GM23338 (cell line): ENCODE measurements around the gene FN3K. TPM values are rescaled to one million over a fixed set of nuclear protein-coding genes. Genes with fewer than 3 reads are reported as not detected.

Source experiments
- ATAC-seq: fragments of 200-7000 bp; cut with Tn5 transposase; 3 replicates; pipeline ENCODE4 v1.9.1; 2020
- DNase-seq: peaks from one replicate; pipeline ENCODE4 v3.0.0-alpha.2; 2015; ENCODE audit warnings: low spot score
- H2AFZ ChIP-seq: fragments of 200-600 bp; sonication (generic); 2 replicates; pipeline ENCODE4 v1.8.0; 2016; ENCODE audit warnings: antibody characterized with exemption, mild to moderate bottlenecking, moderate library complexity
- H3F3A ChIP-seq: fragments of 200-600 bp; sonication (generic); replicated peaks from 2 replicates; pipeline ENCODE4 v1.8.0; 2017; ENCODE audit warnings: antibody characterized with exemption, mixed run types, low read depth
- H3K27ac ChIP-seq: fragments of 200-600 bp; sonication (generic); 2 replicates; pipeline ENCODE4 v1.6.1; 2016; ENCODE audit warnings: low read depth
- H3K27me3 ChIP-seq: fragments of 200-600 bp; sonication (generic); 2 replicates; pipeline ENCODE4 v1.8.0; 2016; ENCODE audit warnings: mild to moderate bottlenecking, mixed run types, moderate library complexity; ENCODE audit not compliant: insufficient read depth
- H3K36me3 ChIP-seq: fragments of 200-600 bp; sonication (generic); 2 replicates; pipeline ENCODE4 v1.8.0; 2016; ENCODE audit warnings: mild to moderate bottlenecking; ENCODE audit not compliant: insufficient read depth
- H3K4me1 ChIP-seq: fragments of 200-600 bp; sonication (generic); 2 replicates; pipeline ENCODE4 v1.8.0; 2016; ENCODE audit warnings: mild to moderate bottlenecking, moderate library complexity; ENCODE audit not compliant: insufficient read depth
- H3K4me2 ChIP-seq: fragments of 200-600 bp; sonication (generic); 2 replicates; pipeline ENCODE4 v1.7.1; 2017; ENCODE audit warnings: mixed run types
- H3K4me3 ChIP-seq: fragments of 200-600 bp; sonication (generic); 2 replicates; pipeline ENCODE4 v1.6.1; 2016; ENCODE audit warnings: mixed run types
- H3K79me2 ChIP-seq: fragments of 200-600 bp; sonication (generic); replicated peaks from 2 replicates; pipeline ENCODE4 v1.8.0; 2017; ENCODE audit warnings: mild to moderate bottlenecking; ENCODE audit not compliant: insufficient read depth
- H3K9me2 ChIP-seq: fragments of 200-600 bp; sonication (generic); 2 replicates; pipeline ENCODE4 v1.8.0; 2017; ENCODE audit not compliant: insufficient read depth
- H4K20me1 ChIP-seq: fragments of 200-600 bp; sonication (generic); replicated peaks from 2 replicates; pipeline ENCODE4 v1.8.0; 2017; ENCODE audit warnings: mild to moderate bottlenecking; ENCODE audit not compliant: insufficient read depth
- H3K27ac Mint-ChIP-seq: 2 replicates; pipeline ENCODE4 v1.8.0; 2020; ENCODE audit warnings: inconsistent platforms, mild to moderate bottlenecking, moderate library complexity, mixed read lengths
- H3K27me3 Mint-ChIP-seq: 3 replicates; pipeline ENCODE4 v1.8.0; 2022; ENCODE audit warnings: low read depth, mild to moderate bottlenecking, moderate library complexity, mixed read lengths, inconsistent platforms; ENCODE audit not compliant: insufficient read depth, poor library complexity
- H3K36me3 Mint-ChIP-seq: 3 replicates; pipeline ENCODE4 v1.8.0; 2021; ENCODE audit warnings: low read depth, mild to moderate bottlenecking, inconsistent platforms, moderate library complexity, mixed read lengths
- H3K4me1 Mint-ChIP-seq: 3 replicates; pipeline ENCODE4 v1.8.0; 2020; ENCODE audit warnings: mild to moderate bottlenecking, inconsistent platforms, mixed read lengths
- H3K4me3 Mint-ChIP-seq: 3 replicates; pipeline ENCODE4 v1.8.0; 2021; ENCODE audit warnings: moderate library complexity, mild to moderate bottlenecking, inconsistent platforms, mixed read lengths
- H3K9me3 Mint-ChIP-seq: 3 replicates; pipeline ENCODE4 v1.8.0; 2020; ENCODE audit warnings: moderate library complexity, mild to moderate bottlenecking, inconsistent platforms, mixed read lengths
- ETS1 ChIP-seq: IDR thresholded peaks from 2 replicates; pipeline ENCODE4 v1.6.1; 2016; ENCODE audit warnings: antibody characterized with exemption
- EZH2 ChIP-seq: fragments of 200-600 bp; sonication (generic); IDR thresholded peaks from one replicate; pipeline ENCODE4 v1.8.0; 2017; ENCODE audit warnings: antibody characterized with exemption, mild to moderate bottlenecking, low read depth; ENCODE audit not compliant: unreplicated experiment
- EZH2phosphoT487 ChIP-seq: fragments of 200-600 bp; sonication (generic); IDR thresholded peaks from one replicate; pipeline ENCODE4 v1.8.1; 2018; ENCODE audit warnings: antibody characterized with exemption; ENCODE audit not compliant: unreplicated experiment
- JUNB ChIP-seq: IDR thresholded peaks from one replicate; pipeline ENCODE4 v1.6.1; 2016; ENCODE audit warnings: antibody characterized with exemption; ENCODE audit not compliant: unreplicated experiment
- NANOG ChIP-seq: IDR thresholded peaks from 2 replicates; pipeline ENCODE4 v1.6.1; 2016; ENCODE audit warnings: antibody characterized with exemption, borderline replicate concordance
- POLR2AphosphoS5 ChIP-seq: IDR thresholded peaks from 2 replicates; pipeline ENCODE4 v1.6.1; 2016; ENCODE audit warnings: antibody characterized with exemption, low read depth
- REST ChIP-seq: IDR thresholded peaks from one replicate; pipeline ENCODE4 v1.6.1; 2018; ENCODE audit warnings: antibody characterized with exemption; ENCODE audit not compliant: unreplicated experiment
- ZNF114 ChIP-seq: fragments of 250-450 bp; sonication (Bioruptor Pico); IDR thresholded peaks from 2 replicates; pipeline ENCODE4 v1.5.0; 2020; ENCODE audit warnings: mild to moderate bottlenecking, moderate library complexity
- ZNF331 ChIP-seq: fragments of 250-450 bp; sonication (Bioruptor Pico); IDR thresholded peaks from 2 replicates; pipeline ENCODE4 v1.5.0; 2020; ENCODE audit warnings: low read depth, mild to moderate bottlenecking, moderate library complexity
- polyA plus RNA-seq: library from polyadenylated mRNA; unstranded; fragments of >200 nt; fragmentation: Nextera tagmentation; extraction: Ambion mirVana; gene quantifications from 2 replicates; pipeline ENCODE4 v1.2.1, GENCODE V29; 2016
- total RNA-seq: library from RNA; depleted of rRNA; stranded (reverse); fragments of >200 nt; shearing (Covaris generic); gene quantifications from 2 replicates; pipeline ENCODE4 v1.2.3, GENCODE V29; 2014
- TF ChIP-seq, protein P1 (sequence below), 2 experiments: fragments of 200-600 bp in 1 of 2; sonication (generic) in 1 of 2; conservative IDR thresholded peaks; 2 replicates each; pipeline versions ENCODE4 v1.5.1 to v1.6.1; 2016 to 2017; ENCODE audit warnings: antibody characterized with exemption in 2 of 2, low read depth in 2 of 2, mild to moderate bottlenecking in 2 of 2, moderate library complexity in 1 of 2
- TF ChIP-seq, protein P2 (sequence below): fragments of 250-450 bp; sonication (Bioruptor Pico); IDR thresholded peaks from 2 replicates; pipeline ENCODE4 v1.5.0; 2020; ENCODE audit warnings: mild to moderate bottlenecking, moderate library complexity

Gene FN3K
- total and polyA plus RNA-seq, 2 experiments from 2014 or later = 5.3 to 12.9 TPM

- no peak for TF ChIP-seq ZNF114 (CRISPR knock-in tag)
- TF ChIP-seq, protein P1, sequence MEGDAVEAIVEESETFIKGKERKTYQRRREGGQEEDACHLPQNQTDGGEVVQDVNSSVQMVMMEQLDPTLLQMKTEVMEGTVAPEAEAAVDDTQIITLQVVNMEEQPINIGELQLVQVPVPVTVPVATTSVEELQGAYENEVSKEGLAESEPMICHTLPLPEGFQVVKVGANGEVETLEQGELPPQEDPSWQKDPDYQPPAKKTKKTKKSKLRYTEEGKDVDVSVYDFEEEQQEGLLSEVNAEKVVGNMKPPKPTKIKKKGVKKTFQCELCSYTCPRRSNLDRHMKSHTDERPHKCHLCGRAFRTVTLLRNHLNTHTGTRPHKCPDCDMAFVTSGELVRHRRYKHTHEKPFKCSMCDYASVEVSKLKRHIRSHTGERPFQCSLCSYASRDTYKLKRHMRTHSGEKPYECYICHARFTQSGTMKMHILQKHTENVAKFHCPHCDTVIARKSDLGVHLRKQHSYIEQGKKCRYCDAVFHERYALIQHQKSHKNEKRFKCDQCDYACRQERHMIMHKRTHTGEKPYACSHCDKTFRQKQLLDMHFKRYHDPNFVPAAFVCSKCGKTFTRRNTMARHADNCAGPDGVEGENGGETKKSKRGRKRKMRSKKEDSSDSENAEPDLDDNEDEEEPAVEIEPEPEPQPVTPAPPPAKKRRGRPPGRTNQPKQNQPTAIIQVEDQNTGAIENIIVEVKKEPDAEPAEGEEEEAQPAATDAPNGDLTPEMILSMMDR (conservative IDR thresholded peaks at IDR 0.05; ENCODE audit: low read depth in 2 of 2) = no peak
- no peak for TF ChIP-seq ZNF331 (CRISPR knock-in tag)
- no peak for TF ChIP-seq EZH2phosphoT487
- no peak for TF ChIP-seq ETS1
- TF ChIP-seq REST = no peak
- TF ChIP-seq JUNB = no peak
- no peak for TF ChIP-seq POLR2AphosphoS5
Observed at GRCh38 chr17:82687375-82687861, 48.0 kb upstream of the FN3K start (continued).

GRCh38 chr17:82687871-82688270 is 47.5 kb upstream of the FN3K start:
- H3K27me3 ChIP-seq = no peaks in the 10 kb centered on the region
- no peak overlapping the region for H3K4me3 ChIP-seq
- no peaks in the 10 kb centered on the region for H3K9me2 ChIP-seq
- Mint-ChIP-seq H3K4me3 (no peak overlapping the region), H3K4me1 (no peaks in the 10 kb centered on the region; the same call in 2 of the 3 replicates), H3K27ac (no peak overlapping the region), H3K27me3 (no peaks in the 10 kb centered on the region), H3K9me3 (no peaks in the 10 kb centered on the region), H3K36me3 (no peaks in the 10 kb centered on the region)
- no peak for DNase-seq
- no peak overlapping the region for H3K4me2 ChIP-seq
- H3K27ac ChIP-seq = no peak overlapping the region; the same call in 1 of the 2 replicates
- H3K36me3 ChIP-seq = no peaks in the 10 kb centered on the region
- no peaks in the 10 kb centered on the region for H3K4me1 ChIP-seq
- no peak for TF ChIP-seq ETS1
- TF ChIP-seq EZH2 = no peak
- no peak for TF ChIP-seq EZH2phosphoT487
- no peak for TF ChIP-seq NANOG
- TF ChIP-seq, protein P2, sequence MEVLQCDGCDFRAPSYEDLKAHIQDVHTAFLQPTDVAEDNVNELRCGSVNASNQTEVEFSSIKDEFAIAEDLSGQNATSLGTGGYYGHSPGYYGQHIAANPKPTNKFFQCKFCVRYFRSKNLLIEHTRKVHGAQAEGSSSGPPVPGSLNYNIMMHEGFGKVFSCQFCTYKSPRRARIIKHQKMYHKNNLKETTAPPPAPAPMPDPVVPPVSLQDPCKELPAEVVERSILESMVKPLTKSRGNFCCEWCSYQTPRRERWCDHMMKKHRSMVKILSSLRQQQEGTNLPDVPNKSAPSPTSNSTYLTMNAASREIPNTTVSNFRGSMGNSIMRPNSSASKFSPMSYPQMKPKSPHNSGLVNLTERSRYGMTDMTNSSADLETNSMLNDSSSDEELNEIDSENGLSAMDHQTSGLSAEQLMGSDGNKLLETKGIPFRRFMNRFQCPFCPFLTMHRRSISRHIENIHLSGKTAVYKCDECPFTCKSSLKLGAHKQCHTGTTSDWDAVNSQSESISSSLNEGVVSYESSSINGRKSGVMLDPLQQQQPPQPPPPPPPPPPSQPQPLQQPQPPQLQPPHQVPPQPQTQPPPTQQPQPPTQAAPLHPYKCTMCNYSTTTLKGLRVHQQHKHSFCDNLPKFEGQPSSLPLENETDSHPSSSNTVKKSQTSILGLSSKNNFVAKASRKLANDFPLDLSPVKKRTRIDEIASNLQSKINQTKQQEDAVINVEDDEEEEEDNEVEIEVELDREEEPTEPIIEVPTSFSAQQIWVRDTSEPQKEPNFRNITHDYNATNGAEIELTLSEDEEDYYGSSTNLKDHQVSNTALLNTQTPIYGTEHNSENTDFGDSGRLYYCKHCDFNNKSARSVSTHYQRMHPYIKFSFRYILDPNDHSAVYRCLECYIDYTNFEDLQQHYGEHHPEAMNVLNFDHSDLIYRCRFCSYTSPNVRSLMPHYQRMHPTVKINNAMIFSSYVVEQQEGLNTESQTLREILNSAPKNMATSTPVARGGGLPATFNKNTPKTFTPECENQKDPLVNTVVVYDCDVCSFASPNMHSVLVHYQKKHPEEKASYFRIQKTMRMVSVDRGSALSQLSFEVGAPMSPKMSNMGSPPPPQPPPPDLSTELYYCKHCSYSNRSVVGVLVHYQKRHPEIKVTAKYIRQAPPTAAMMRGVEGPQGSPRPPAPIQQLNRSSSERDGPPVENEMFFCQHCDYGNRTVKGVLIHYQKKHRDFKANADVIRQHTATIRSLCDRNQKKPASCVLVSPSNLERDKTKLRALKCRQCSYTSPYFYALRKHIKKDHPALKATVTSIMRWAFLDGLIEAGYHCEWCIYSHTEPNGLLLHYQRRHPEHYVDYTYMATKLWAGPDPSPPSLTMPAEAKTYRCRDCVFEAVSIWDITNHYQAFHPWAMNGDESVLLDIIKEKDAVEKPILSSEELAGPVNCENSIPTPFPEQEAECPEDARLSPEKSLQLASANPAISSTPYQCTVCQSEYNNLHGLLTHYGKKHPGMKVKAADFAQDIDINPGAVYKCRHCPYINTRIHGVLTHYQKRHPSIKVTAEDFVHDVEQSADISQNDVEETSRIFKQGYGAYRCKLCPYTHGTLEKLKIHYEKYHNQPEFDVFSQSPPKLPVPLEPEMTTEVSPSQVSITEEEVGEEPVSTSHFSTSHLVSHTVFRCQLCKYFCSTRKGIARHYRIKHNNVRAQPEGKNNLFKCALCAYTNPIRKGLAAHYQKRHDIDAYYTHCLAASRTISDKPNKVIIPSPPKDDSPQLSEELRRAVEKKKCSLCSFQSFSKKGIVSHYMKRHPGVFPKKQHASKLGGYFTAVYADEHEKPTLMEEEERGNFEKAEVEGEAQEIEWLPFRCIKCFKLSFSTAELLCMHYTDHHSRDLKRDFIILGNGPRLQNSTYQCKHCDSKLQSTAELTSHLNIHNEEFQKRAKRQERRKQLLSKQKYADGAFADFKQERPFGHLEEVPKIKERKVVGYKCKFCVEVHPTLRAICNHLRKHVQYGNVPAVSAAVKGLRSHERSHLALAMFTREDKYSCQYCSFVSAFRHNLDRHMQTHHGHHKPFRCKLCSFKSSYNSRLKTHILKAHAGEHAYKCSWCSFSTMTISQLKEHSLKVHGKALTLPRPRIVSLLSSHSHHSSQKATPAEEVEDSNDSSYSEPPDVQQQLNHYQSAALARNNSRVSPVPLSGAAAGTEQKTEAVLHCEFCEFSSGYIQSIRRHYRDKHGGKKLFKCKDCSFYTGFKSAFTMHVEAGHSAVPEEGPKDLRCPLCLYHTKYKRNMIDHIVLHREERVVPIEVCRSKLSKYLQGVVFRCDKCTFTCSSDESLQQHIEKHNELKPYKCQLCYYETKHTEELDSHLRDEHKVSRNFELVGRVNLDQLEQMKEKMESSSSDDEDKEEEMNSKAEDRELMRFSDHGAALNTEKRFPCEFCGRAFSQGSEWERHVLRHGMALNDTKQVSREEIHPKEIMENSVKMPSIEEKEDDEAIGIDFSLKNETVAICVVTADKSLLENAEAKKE (CRISPR knock-in tag) = no peak
- no peaks in the 10 kb centered on the region for H3K79me2 ChIP-seq
- H4K20me1 ChIP-seq = no peaks in the 10 kb centered on the region
- H3F3A ChIP-seq = no peaks in the 10 kb centered on the region
- no peak overlapping the region for H2AFZ ChIP-seq
- no peak for ATAC-seq
